A673 (cell line): Measurements from ENCODE around the gene PDLIM3. TPM values are rescaled to one million over a fixed set of nuclear protein-coding genes. Genes with fewer than 3 reads are reported as not detected.

Source experiments
- BruUV-seq: library from RNA; stranded (reverse); fragments of 400-500 nt; replicated peaks from 2 replicates; lab custom pipeline; 2021; lab: Mats Ljungman, UMichigan
- CTCF ChIA-PET: fragments of 300-600 bp; sonication (Branson Sonifier 250); formaldehyde crosslinking; loops from one replicate; lab custom pipeline; 2022; ENCODE audit warnings: antibody characterized with exemption; lab: Charles Lee
- POLR2A ChIA-PET: fragments of 300-600 bp; sonication (Branson Sonifier 250); formaldehyde crosslinking; loops from one replicate; lab custom pipeline; 2022; ENCODE audit warnings: antibody characterized with exemption; ENCODE audit not compliant: low non-redundant PET; lab: Charles Lee
- DNase-seq: peaks from one replicate; pipeline ENCODE4 v3.0.0-alpha.2; 2015; ENCODE audit warnings: low spot score
- H3K27ac ChIP-seq: fragments of 200-600 bp; sonication (generic); 2 replicates; pipeline ENCODE4 v1.5.1; 2016; ENCODE audit warnings: mixed run types, low read depth, mild to moderate bottlenecking, mixed read lengths, antibody characterized with exemption, low read length; ENCODE audit not compliant: poor library complexity, severe bottlenecking
- H3K27me3 ChIP-seq: fragments of 200-600 bp; sonication (generic); replicated peaks from 2 replicates; pipeline ENCODE4 v1.6.1; 2017; ENCODE audit warnings: mixed run types, low read depth, mild to moderate bottlenecking, mixed read lengths, antibody characterized with exemption, low read length; ENCODE audit not compliant: insufficient read depth, poor library complexity
- H3K36me3 ChIP-seq: fragments of 200-600 bp; sonication (generic); 2 replicates; pipeline ENCODE4 v1.6.1; 2016; ENCODE audit warnings: mixed run types, mild to moderate bottlenecking, mixed read lengths, antibody characterized with exemption, low read length; ENCODE audit not compliant: insufficient read depth, poor library complexity, severe bottlenecking
- H3K4me1 ChIP-seq: fragments of 200-600 bp; sonication (generic); 2 replicates; pipeline ENCODE4 v1.6.1; 2017; ENCODE audit warnings: mixed run types, mild to moderate bottlenecking, mixed read lengths, antibody characterized with exemption, low read length; ENCODE audit not compliant: insufficient read depth, poor library complexity, severe bottlenecking
- H3K4me3 ChIP-seq: fragments of 200-600 bp; sonication (generic); 2 replicates; pipeline ENCODE4 v1.5.1; 2016; ENCODE audit warnings: low read depth, mixed run types, mild to moderate bottlenecking, mixed read lengths, low read length; ENCODE audit not compliant: poor library complexity, severe bottlenecking
- H3K9me3 ChIP-seq: fragments of 200-600 bp; sonication (generic); 2 replicates; pipeline ENCODE4 v1.6.1; 2016; ENCODE audit warnings: mixed run types, low read depth, mild to moderate bottlenecking, mixed read lengths, antibody characterized with exemption, low read length; ENCODE audit not compliant: poor library complexity, severe bottlenecking
- EZH2 ChIP-seq: fragments of 200-600 bp; sonication (generic); IDR thresholded peaks from 2 replicates; pipeline ENCODE4 v1.6.1; 2017; ENCODE audit warnings: borderline replicate concordance, low read depth, mild to moderate bottlenecking, mixed read lengths, antibody characterized with exemption, low read length; ENCODE audit not compliant: poor library complexity, severe bottlenecking
- intact Hi-C: fragments of 100-400 bp; cut with micrococcal nuclease; formaldehyde crosslinking; loops from one replicate; pipeline ENCODE4 v1.10.0; 2022; ENCODE audit not compliant: unreplicated experiment
- total RNA-seq: library from RNA; stranded (reverse); gene quantifications from 2 replicates; pipeline ENCODE4 v1.2.3, GENCODE V29; 2021
- TF ChIP-seq, protein P1 (sequence below): fragments of 300-800, 200-600 bp; sonication (generic); conservative IDR thresholded peaks from 2 replicates; pipeline ENCODE4 v1.5.1; 2017; ENCODE audit warnings: low read depth, mild to moderate bottlenecking, antibody characterized with exemption, low read length, moderate library complexity, mixed read lengths

Gene PDLIM3
- total RNA-seq, 1 experiment from 2014 or later = not detected

DNA sequence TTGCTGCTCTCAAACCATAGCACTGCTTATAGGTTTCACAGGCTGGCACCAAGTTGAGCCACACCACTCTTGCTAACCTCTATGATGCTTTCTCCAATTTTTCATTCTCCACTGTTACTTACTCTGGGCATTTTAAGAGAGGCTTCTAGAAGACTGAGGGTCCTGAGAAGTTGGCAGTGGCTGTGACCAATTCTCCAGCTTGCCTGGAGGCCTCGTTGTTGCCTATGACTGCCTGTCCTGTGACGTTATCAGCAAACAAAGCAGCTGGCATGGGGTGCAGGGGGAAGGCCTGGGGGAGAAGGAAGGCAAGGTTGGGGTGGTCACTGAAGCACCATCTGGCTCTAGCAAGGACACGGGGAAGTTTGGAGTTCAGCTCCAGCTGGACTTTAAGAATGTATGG lies 30.4 kb upstream of the PDLIM3 start:
- no peak overlapping the region for H3K27ac ChIP-seq
- no peaks in the 10 kb centered on the region for H3K27me3 ChIP-seq
- H3K36me3 ChIP-seq = no peaks in the 10 kb centered on the region
- ChIA-PET CTCF (no interaction called here), POLR2A (no interaction called here)
- H3K4me1 ChIP-seq = peaks cover 11% of the 10 kb centered on the region
- no peaks in the 10 kb centered on the region for H3K9me3 ChIP-seq
- BruUV-seq = no TSS peak
- no peak overlapping the region for H3K4me3 ChIP-seq
- TF ChIP-seq EZH2 = no peak
- TF ChIP-seq, protein P1, sequence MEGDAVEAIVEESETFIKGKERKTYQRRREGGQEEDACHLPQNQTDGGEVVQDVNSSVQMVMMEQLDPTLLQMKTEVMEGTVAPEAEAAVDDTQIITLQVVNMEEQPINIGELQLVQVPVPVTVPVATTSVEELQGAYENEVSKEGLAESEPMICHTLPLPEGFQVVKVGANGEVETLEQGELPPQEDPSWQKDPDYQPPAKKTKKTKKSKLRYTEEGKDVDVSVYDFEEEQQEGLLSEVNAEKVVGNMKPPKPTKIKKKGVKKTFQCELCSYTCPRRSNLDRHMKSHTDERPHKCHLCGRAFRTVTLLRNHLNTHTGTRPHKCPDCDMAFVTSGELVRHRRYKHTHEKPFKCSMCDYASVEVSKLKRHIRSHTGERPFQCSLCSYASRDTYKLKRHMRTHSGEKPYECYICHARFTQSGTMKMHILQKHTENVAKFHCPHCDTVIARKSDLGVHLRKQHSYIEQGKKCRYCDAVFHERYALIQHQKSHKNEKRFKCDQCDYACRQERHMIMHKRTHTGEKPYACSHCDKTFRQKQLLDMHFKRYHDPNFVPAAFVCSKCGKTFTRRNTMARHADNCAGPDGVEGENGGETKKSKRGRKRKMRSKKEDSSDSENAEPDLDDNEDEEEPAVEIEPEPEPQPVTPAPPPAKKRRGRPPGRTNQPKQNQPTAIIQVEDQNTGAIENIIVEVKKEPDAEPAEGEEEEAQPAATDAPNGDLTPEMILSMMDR = no peak
- intact Hi-C loops = no loop called here
- DNase-seq = no peak

DNA sequence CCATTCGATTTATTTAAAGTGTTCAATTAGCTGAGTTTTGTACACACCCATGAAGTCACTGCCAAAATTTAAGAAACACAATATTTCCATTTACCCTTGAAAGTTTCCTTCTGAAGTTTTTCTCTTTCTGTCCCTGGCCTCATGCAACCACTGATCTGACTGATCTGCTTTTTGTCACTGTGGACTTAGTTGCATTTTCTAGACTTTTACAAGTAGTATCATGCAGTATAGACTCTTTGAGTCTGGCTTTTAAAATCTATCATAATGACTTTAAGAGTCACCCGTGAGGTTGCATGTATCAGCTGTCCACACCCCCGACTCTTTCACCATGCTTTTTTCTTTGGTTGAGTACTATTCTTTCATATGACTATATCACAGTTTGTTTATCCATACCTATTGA lies 29.0 kb upstream of the PDLIM3 start:
- no peak for DNase-seq

DNA sequence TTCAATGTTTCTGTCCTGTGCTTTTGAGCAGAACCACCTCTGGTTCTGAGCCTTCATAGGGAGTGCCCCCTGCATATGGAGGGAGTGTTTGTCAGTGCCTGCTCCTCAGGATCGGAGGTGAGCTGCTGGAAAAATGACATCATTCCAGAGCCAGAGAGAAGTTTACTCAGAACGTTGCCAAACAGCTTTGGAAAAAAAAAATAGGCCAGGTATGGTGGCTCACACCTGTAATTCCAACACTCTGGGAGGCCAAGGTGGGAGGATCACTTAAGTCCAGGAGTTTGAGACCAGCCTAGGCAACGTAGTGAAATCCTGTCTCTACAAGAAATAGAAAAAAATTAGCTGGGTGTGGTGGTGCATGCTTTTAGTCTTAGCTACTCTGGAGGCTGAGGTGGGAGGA lies 27.2 kb upstream of the PDLIM3 start:
- Histone ChIP-seq H3K27me3 (no peaks in the 10 kb centered on the region), H3K36me3 (no peaks in the 10 kb centered on the region), H3K9me3 (no peaks in the 10 kb centered on the region), H3K27ac (no peak overlapping the region), H3K4me1 (peaks cover 17% of the 10 kb centered on the region), H3K4me3 (no peak overlapping the region)
- no TSS peak for BruUV-seq
- ChIA-PET POLR2A (no interaction called here), CTCF (no interaction called here)
- TF ChIP-seq, protein P1 = no peak
- TF ChIP-seq EZH2 = no peak
- intact Hi-C loops = no loop called here
- no peak for DNase-seq

More for the DNA sequence above, 29.0 kb upstream of the PDLIM3 start:
- no peak for TF ChIP-seq EZH2
- TF ChIP-seq, protein P1 = no peak
- BruUV-seq = no TSS peak
- Histone ChIP-seq H3K4me3 (no peak overlapping the region), H3K27ac (no peak overlapping the region), H3K36me3 (no peaks in the 10 kb centered on the region), H3K9me3 (no peaks in the 10 kb centered on the region), H3K4me1 (peaks cover 13% of the 10 kb centered on the region), H3K27me3 (no peaks in the 10 kb centered on the region)
- ChIA-PET POLR2A (no interaction called here), CTCF (no interaction called here)
- intact Hi-C loops = no loop called here
